CD4-positive, alpha-beta T cell treated with Interleukin-15 for 4 hours (primary cell): ENCODE results near the gene IL34.

Source experiments
- DNase-seq: peaks from one replicate; pipeline ENCODE4 v3.0.0-alpha.2; 2020; ENCODE audit warnings: low spot score

Gene IL34

GRCh38 chr16:70678121-70678897 lies 31.9 kb downstream of the IL34 start:
- no peak for DNase-seq

- DNase-seq: no peak
Observed at GRCh38 chr16:70678898-70679670, 32.7 kb downstream of the IL34 start.

DNA sequence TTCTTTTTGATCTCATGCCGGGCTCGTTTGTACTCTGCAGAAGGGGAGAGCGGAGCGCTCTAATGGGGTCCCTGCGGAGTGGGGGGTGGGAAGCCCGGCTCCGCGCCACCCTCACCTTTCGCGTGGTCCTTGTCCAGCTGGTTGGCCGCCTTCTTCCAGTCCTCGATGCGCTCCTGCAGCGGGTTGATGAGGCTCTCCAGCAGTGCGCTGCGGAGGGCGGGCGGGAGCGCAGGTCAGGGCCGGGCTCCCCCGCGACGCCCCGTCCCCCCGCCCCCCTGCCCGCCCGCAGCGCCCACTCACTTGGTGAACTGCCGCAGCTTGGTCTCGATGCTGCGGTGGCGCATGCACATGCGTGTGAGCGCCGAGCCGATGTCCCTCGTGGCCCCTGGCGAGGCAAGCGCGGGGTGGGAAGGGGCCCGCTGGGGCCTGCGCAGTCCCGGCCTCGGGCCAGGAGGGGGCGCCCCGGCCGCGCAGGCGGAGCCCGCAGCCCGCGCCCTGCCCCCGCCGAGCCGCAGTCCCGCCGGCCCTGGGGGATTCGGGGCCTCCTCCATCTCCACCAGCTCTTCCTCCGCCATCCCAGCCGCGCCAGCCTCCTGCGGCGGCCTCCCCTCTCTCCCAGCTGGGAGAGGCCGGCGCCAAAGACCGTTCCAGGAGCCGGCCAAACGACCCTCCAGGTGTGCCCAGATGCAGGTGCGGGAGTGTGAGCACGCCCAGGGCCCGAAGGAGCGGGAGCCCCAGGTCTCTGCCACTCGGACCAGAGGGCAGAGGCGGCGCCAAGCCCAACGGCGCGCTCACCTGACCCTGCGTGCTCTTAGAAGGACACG lies 33.5 kb downstream of the IL34 start:
- no peak for DNase-seq

DNA sequence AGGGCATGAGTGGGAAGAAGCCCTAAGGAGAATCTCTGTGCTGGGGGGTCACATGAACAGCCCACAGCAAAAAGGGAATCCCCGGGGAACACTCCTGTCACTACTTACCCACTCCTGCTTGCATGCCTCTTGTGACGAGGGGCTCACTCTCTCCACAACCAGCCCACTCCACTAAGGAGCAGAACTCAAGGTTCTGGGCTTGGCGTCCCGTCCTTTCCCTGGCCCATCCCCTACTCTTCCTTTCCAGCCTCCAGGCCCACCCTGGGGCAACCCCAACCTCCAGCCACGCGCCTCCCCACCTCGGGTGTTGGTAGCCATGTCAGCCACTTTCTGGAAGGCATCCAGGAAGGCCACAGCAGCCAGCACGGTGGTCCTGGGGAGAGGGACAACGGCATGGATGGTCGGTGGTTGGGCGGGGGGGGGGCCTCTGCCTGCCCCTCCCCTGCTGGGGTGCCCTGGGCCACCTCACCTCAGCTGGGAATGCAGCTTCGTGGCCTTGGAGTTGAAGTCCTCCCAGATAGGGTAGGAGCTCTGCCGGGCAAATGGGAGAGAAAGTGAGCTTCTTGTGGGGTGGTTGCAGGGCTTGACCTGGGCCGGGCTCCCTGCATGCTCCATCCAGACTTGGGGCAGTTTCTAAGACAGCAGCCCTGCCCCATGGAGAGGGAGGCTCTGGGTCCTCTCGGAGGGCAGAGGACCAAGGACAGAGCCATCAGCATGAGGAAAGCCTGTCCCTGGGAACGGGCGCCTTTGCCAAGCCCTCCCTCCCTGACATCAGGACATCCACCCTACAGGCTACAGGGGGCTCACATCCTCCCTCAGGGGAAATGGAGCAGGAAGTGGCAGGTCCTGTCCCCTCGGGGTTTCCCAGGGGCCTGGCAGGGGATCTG lies 34.4 kb downstream of the IL34 start:
- no peak for DNase-seq

GRCh38 chr16:70681382-70682238 lies 35.3 kb downstream of the IL34 start:
- no peak for DNase-seq

DNA sequence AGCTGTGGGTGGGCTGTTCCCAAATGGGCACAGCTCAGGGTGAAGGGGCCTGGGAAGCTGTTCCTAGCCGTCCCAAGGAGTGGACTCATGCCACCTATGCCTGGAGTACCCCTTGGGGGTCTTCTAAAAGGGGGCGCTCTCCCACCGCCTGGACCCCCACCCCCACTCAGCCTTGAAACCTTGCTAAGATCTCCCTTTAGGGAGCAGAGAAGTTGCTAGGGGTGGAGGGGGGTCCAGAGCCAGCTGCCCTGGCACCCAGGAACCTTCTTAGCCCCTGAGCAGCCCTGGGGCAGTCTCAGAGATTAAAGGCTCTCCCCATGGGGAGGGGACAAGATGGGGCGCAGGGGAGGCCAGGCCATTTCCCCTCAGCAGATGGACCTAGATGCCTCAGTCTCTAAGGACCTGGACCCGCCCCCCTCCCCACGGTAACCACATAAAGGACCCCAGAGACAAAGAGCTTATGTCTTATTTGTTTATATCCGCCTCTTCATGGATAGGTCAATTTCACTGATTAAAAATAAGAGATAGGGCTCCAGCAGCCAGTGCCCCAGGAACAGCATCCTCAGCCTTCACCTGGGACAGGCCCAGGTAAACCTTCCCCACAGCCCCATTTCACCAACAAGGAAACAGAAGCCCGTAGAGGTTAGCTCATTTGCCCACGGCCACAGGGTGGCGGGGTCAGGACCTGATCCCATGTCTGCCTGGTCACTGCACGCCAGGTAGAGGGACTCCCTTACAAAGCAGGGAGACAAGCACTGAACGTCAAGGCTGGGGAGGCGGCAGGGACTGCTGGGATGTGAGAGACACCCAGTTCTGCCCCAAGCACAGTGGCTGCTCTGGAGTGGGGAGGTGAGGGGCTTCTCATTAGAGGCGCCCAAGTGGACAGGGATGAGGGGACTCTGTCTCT lies 36.1 kb downstream of the IL34 start:
- DNase-seq: no peak

DNA sequence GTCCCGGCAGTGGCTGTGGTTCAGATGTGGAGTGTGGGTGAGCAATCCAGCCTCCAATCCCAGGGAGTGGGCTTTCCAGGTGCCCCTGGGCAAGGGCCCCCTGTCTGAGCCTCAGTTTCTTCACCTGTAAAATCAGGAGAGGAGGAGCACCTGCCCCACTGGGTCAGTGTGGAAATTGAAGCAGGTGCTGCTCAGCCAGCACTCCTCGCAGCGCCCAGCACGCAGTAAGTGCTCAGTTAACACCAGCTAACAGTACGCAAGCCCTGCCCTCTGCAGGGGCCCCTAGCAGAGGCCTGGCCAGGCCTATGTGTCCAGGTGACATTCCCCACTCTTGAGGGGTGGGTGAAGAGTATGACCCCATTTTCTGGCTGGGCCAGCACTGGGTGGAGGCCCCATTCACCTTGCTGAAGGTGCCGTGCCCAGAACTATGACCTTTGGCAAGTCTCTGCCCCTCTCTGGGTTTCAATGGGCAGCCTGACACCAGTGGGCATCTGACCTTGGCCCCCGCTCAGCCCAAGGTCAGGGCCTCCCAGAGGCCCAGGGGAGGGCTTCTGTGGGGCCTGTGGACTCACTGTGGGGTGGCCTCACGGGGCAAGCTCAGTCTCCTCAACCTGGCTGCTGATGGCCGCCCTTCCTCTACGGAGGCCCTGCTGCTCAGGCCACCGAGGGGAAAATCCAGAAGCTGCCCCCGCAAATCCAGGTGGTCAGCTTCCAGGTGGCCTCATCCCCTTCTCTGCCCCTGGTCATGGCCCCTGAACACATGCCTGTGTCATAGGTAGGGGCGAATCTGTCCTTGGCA lies 37.0 kb downstream of the IL34 start:
- no peak for DNase-seq

- no peak for DNase-seq
Observed at GRCh38 chr16:70684146-70685060, 38.0 kb downstream of the IL34 start.

DNA sequence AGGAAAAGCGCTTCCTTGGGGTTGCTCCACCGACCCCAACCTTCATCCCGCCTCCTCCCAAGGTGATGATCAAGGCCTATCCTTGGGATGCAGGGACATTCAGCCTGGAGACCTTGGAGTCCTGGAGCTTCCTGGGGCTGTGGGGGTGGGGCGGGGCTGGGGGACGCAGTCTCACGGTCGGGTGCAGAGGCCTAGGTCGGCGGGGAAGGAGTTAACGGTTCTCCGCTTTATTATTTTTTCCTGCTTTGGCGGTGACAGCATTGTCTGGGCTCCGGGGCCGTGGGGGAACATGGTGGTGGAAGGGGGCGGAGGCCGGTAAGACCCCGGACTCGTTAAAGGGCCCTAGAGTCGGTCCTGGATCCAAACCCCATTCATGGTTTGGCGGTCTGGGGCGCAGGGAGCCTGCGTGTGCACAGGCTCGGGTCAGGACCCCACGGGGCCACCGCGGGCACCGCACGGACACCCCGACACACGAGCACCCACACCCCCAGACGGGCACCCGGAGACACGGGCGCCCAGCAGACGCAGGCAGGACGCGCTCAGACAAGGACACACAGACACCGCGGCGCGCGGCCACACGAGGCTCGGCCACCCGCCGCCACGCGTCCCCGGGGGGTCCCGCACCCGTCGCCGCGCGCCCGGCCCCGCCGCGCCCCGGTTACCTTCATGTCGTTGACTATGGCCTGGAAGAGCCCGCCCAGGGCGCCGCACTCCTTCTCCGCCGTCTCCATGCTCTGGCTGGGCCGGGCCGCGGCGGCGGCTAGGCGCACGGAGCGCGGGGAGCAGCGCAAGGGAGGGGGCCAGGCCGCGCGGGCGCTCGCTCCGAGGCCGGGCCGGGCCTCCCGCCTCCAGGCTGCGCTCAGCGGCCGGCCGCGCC lies 38.9 kb downstream of the IL34 start:
- DNase-seq: no peak

GRCh38 chr16:70685938-70686375 lies 39.6 kb downstream of the IL34 start, which contains the start of gene MTSS2:
Gene MTSS2, minus strand, starts transcription at chr16:70686053. Its CDS starts 262 bp downstream, at chr16:70685791.
- DNase-seq: no peak

GRCh38 chr16:70686376-70687101 lies 40.2 kb downstream of the IL34 start:
- no peak for DNase-seq

- DNase-seq: no peak
Observed at GRCh38 chr16:70687102-70687511, 40.7 kb downstream of the IL34 start.

DNA sequence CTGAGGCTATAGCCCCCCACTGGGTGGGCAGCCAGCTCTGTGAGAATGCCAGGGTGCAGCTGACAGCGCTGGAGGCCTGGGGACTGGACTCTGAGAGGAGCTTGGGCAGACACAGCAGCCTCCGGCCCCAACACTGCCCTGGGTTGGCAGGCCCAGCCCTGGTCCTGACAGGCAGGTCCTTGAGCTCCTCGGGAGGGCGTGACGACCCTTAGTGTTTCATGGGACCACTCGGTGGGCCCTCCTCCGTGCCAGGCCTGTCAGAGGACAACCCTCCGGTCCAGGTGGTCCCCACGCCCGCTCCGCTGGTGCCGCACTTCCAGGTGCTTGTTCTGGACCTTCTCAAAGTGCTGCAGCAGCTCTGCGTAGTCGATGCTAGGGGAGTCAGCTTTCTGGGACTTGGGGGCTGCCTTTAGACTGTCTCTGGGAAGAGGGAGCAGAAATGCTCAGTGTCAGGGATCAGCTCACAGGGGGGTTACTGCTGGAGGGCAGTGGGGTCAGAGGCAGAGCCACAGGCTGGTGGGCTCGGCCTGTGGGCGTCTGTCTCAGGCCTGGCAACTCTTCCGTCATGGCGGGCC lies 41.4 kb downstream of the IL34 start:
- DNase-seq: no peak

DNA sequence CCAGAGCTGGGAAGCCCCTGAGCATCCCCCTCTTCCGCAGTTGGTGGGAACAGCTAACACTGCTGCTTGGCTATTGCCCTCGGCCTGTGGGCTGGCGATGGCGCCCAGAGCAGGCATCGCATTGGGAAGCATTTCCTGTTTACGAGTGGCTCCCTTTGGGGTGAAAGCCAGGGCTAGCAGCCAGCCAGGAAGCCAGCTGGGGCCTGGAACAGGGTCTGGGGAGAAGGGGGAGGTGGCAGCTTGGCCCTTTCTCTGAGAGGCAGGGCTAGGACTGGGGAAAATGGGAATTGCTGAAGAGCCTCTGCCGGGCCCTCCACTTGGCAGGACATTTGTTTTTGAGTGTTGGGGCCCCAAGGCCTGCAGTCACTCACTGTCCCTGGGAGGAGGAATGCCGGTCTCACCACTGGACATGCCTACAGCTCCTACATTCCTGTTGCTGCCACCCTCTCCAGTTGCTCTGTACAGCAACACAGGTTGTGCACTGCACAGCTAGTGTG lies 41.9 kb downstream of the IL34 start:
- no peak for DNase-seq
